Stimulated activated CD4-positive, alpha-beta T cell treated with anti-CD3 and anti-CD28 coated beads, Interleukin-2, amount 100 ng/mL, for 4 hours (primary cell): ENCODE data around the gene ENTHD1.
"Not testable (repeated sequence)": the region's sequence is repeated elsewhere in the genome, so short reads cannot be mapped to it uniquely, and the experiment has no call there.

Experiments
- DNase-seq: peaks from one replicate; pipeline ENCODE4 v3.0.0-alpha.2; 2020; ENCODE audit warnings: low read depth

The ENTHD1 gene

DNA sequence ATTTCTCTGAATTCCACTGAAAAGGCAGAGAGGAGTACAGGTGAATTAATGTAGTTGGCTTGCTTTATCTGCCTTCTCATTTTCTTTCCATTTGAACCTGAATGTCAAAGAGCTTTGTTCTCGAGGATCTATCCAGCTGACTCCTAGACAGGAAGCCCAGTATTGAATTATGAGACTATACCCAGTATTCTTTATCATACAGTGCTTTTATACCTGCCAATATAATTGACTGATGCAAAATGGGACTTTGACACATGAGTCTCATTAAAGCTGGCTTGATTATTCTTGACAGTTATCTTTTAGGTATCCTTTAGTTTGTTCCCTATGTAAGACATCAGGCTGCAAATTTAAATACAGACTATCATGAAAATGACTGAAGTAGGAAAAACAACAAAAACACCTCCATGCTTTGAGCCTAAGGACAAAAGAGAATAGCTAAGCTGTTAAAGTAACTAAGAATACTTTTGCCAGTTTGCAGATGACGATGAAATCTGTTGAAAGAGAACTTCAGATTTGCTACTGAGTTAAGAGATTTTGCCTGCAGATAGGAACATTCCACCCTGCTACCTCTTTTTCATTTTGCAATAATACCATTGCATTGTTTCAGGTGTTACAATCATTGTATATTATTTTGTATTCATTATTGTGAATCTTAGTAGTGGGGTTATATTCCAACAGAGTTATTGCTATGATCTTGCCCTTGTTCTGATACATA lies 117.1 kb downstream of the ENTHD1 start:
- no peak for DNase-seq

DNA sequence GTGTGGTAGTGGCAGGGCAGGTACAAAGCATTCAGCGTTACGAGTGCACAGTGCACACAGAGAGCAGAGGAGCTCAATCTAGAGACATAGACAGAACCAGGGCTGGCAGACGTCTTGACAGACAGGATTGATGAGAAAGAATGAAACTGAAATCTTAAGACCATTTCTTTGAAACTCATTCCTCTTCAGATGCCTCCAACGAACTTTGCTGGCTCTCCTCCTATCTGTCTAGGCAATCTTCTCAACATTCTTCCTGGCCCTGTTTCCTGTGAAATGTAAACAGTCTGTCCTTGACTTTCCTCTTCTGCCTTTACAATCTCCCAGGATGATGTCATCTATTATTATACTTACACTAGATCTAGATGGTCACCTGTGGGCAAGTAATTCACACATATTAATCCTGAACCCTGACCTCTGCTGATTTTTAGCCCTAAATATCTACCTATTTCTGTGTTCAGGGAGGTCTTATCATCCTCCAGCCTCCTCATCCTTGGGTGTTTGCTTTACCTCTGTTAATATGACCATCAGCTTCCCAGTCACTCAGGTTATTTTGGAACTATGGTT lies 119.5 kb downstream of the ENTHD1 start:
- peak; percentile 37 for DNase-seq

DNA sequence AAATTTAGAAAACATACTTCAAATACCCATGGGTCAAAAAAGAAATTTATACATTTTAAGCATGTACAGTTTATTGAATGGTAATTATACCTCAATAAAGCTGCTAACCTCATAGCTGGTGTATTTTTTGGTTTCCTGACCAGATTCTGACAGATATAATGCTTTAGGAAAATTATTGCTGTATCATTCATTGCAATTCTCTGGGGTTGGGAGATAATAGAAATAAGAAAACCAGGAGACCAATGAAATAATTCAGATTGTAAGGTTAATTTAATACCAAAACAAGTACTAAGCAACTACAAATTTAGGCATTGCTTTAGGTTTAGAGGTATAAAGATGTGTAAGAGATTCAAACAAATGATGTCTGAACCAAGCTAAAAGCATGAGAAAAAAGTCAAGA lies 120.1 kb downstream of the ENTHD1 start:
- DNase-seq: no peak

DNA sequence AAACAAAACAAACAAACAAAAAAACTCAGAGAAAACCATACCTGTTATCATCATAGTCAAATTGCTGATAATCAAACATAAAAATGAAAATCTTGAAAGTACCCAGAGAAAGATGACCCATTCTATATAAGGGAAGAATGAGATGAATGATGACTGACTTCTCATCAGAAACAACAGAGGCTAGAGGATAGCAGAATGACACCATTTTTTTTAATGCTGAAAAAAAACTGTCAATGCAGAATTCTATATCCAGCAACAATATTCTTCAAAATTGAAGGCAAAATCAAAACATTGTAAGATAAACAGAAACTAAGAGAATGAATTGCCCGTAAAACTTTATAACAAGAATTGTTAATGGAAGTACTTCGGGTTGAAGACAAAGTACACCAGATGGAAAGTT lies 122.1 kb downstream of the ENTHD1 start:
- no peak for DNase-seq

DNA sequence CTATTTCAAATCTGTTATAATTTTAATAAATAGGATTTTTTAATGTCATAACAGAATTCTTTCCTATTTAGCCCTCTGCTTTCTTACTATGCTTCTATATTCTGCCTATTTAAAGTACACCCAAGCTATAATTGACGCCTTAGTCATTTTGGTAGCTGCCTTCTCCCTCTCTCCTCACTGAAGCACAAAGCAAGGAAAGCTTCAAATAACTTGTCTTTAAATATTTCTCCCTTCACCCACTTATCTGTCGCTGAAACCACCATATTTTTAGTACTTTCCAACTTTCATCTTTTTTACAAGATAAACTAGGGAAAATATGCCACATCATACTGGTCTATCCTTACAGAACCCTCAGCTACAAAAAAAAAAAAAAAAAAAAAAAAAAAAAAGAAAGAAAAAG lies 127.9 kb downstream of the ENTHD1 start:
- DNase-seq: no peak

DNA sequence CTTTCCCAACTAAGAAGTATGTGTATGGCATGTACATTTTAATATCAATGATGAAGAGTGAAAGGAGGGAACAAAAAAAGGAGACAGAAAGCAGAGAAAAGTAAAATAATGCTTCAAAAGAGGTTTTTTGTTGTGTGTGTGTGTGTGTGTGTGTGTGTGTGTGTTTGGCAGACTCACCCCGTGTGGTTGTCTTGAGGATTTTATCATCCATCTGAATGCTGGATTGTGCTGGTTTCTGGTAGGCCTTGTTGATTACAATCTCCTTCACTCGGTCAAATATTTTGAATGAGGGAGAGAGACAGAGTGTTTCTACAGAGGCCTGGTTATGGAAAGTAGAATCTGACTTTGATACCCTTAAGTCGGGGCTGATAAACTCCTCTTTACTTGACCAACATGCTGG lies 128.5 kb downstream of the ENTHD1 start:
- no peak for DNase-seq

DNA sequence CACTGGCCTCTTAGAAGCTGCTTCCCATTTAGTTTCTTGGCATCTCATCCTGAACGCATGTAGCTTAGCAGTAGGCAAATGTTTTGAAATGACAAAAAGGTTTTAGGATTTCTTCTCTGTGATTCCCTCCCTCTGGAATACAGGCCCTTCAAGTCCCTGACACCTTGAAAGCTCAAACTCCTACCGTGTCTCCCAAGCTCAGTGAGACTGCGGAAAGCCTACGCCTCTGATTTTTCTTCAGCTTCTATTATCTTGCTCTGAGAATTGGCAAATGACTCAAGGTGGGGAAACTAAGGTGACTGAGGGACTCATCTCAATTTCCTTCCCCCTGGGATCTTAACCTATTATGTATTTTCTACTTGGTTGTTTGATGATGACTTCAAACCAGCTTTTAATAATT lies 130.3 kb downstream of the ENTHD1 start:
- no peak for DNase-seq

DNA sequence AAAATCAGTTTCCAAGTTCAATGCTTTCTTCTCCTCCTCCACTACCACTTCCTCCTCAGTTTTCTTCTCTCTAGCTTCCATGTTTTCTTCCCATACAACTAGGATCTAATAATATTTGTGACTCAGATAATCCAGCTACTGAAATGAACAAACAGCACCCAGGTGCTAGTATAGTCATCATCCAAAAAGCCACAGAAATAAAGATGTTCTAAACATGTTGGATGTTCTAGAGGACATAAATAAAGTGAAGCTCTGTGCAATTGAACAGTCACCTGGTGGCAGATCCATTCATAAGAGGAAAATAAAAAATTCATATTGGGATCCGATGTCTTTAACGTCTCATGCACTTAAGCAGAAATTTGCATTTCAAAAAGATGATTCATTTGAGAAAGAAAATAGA lies 142.8 kb downstream of the ENTHD1 start:
- DNase-seq: no peak

DNA sequence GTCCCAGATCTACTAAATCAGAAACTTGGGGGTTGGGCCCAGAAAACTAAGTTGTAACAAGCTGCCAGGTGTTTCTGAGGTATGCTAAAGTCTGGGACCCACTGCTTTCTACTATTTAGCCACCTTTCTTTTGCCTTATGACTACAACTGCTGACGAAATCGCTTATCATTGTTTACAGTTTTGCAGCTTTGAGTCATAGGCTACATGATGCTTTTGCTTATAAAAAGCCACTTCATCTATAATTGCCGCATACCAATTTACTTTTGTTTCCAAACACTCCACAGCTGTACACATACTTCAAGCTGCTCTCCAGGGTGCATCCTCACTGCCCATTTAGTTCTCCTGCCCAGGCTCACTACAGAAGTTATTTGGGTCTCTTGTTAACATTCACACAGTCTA lies 144.7 kb downstream of the ENTHD1 start:
- no peak for DNase-seq

DNA sequence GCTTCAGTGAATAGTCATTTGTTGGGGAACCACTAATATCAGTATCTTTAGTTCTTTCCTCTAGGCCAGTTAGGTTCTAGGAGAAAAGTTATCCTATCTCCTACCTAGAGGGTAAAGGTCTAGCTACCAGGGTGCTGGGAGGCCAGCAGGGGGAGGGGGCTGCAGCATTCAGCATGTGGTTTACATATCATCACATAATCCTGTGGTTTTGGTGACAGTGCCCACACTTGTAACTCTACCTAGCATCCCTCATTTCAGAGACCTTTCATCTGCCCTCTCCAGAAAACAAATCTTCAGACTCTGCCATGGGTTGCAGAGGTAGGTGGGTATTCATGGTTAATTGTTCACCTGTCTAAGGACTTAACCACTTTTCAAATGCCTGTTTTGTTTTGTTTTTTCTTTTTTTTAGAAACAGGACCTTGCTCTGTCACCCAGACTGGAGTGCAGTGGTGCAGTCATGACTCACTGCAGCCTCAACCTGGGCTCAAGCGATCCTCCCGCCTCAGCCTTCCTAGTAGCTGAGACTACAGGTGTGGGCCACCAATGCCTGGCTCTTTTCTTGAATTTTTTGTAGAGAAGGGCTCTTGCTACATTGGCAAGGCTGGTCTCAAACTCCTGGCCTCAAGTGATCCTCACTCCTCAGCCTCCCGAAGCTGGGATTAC lies 146.8 kb downstream of the ENTHD1 start:
- peak; percentile 4 for DNase-seq

DNA sequence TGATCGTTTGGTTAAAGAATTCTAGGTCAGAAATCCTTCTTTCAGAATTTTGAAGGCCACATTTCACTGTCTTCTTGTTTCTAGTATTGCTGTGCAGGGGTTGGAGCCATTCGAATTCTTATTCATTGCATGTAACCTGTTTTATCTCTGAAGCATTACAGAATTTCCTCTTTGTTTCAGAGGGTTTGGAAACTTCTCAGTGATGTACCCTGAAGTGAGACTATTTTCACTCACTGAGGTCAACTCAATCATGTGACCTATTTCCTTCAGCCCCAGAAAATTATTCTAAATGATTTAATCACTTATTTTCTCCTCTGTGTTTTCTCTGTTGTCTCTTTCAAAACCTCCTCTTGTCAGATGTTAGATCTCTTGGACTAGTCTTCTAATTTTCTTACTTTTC lies 147.8 kb downstream of the ENTHD1 start:
- no peak for DNase-seq

DNA sequence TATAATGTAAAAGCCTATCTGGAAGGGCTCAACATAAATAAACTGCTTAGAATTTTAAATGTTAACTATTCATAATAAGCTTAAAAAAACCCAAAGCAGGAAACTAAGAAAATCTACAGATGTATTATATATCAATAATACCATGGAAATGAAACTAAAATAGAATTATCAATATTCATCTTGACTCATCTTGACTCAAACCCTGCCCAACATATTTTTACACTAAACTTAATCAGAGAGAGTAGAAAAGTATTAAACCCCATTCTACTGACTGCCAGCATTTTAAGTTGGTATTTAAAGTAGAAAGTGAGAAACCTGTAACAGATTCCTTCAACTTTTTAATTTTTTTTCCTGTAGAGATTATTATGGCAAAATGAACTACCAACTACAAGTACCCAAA lies 149.2 kb downstream of the ENTHD1 start:
- no peak for DNase-seq

DNA sequence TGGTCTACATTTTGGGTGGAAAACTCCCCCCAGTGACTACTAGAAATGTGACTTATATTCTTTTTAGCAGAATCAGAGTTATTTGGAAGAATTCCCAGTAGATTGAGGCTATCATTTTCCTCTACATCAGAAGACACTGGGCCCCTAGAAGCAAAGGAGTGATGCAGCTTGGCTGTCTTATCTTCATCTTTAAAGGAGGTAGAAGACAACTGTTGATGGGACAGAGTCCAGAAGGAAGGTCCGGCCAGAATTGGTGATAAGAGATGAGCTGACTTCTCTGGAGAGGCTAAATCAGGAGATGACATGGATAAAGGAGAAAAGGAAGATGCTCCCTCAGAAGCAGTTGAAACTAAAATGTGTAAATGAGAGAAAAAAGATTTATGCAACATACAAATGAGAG lies 149.6 kb downstream of the ENTHD1 start:
- no peak for DNase-seq

DNA sequence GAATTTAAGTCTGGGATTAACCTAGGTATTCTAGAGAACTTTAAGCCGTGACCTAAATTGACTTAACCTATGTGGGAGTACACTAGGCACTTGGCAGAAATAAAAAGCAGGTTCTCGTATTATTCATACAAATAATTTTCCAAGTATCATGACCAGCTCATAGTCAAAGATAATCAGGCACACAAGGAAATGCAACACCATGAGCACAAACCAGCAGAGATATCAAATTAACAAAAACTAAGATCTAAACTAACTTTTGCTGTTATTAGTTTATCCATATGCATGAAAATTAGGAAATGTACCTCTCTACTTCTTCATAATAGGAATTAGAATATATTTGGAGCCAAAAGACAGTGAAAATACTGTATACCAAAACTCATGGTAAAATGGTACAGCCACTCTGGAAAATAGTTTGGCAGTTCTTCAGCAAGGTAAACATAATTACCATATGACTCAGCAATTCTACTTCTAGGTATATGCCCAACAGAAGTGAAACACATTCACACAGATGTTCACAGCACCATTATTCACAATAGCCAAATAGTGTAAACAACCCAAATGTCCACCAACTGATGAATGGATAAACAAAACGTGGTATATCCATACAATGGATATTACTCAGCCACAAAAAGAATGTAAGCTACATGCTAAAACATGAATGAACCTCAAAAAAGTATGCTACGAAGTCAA lies 154.1 kb downstream of the ENTHD1 start:
- DNase-seq: no peak

DNA sequence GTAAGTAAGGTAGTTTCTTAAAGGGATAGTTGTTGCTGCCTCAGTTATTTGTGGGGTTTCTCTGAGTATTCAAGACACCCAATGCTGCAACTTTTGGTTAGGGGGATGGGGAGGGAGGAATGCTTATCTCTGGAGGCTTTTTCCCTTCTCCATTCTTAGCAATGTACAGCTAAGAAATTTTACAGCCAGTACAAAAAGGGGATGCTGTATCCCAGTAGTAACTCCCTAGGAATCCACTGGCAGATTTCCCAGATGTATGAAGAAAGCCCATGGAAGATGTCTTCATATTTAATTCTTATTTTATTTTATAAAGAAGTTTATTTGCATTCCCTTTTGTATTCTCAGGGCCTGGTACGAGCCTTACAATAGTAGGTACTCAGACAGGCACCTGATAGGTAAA lies 154.8 kb downstream of the ENTHD1 start:
- DNase-seq: no peak

DNA sequence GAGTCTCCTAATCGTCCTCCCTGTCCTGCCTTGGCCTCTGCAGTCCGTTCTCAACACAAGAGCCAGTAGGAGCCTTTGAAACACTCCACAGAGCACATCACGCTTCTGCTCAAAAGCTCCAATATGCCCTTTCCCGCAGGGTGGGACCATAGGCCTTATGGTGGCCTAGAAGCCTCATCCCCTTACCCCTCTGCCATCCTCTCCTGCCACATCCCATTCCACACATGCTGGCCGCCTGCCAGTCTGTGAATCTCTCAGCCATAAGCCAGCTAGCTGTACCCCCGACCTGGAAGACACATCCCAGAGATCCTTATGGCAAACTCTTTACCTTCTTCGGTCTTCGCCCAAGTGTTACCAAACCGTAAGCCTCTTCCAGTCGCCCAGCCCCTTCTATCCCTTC lies 157.8 kb downstream of the ENTHD1 start:
- DNase-seq: no peak

DNA sequence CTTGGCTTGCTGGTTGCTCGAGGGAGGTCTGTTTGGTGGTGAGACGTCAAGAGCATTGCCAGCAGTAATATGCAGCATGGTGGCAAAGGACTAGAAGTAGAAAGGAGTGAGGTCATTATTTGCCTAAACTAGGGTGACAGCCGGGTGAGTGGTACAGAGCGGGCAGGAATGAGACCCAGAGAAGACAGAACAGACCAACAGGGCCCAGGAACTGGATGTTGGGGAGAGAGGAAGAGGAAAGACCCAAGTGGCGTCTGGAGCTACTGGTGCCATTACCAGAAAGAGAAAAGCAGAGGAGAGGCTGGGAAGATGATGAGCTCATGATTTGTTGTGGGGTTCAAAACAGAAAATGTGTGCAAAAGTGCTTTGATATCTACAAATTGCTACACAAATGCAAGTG lies 158.7 kb downstream of the ENTHD1 start:
- DNase-seq: no peak

DNA sequence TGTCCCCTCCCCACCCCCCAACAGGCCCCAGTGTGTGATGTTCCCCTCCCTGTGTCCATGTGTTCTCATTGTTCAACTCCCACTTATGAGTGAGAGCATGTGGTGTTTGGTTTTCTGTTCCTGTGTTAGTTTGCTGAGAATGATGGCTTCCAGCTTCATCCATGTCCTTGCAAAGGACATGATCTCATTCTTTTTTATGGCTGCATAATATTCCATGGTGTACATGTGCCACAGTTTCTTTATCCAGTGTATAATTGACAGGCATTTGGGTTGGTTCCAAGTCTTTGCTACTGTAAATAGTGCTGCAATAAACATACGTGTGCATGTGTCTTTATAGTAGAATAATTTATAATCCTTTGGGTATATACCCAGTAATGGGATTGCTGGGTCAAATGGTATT lies 159.5 kb downstream of the ENTHD1 start:
- DNase-seq: not testable (repeated sequence)

DNA sequence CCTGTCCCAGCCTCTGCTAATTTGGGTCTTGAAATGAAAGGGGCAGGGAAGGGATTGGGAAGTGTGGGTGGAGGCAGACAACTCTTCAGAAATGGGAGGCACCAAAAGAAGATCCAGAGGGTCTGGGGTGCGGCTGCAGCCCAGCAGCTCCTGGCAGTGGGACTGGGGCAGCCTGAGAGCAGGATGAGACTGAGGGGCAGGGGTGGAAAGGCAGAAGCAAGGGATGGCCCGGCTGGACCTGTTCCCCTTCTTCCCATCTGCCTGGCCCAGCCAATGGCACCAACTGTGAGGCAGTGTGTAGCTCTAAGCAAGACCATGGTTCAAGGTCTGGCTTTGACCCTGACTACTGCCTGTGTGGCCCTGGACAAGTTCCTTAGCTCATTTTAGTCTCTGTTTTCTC lies 160.4 kb downstream of the ENTHD1 start:
- DNase-seq: no peak

DNA sequence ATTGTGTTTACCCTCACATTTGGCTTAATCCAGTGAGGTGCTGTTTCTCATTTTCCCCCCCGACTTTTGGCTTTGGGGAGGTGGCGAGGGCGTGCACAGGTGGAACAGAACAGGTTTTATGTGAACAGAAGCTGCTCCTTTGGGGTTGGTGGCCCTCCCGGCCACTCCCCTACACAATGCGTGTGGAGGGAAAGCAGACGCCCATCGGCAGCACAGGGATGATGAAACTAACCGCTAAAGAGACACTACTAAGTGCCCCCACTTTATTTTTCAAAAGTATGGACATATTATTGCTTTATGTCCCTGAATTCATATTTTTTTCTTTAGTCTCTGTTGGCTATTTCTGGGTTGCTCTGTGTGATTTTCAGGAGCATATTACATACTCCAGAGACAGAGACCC lies 160.9 kb downstream of the ENTHD1 start:
- DNase-seq: no peak

DNA sequence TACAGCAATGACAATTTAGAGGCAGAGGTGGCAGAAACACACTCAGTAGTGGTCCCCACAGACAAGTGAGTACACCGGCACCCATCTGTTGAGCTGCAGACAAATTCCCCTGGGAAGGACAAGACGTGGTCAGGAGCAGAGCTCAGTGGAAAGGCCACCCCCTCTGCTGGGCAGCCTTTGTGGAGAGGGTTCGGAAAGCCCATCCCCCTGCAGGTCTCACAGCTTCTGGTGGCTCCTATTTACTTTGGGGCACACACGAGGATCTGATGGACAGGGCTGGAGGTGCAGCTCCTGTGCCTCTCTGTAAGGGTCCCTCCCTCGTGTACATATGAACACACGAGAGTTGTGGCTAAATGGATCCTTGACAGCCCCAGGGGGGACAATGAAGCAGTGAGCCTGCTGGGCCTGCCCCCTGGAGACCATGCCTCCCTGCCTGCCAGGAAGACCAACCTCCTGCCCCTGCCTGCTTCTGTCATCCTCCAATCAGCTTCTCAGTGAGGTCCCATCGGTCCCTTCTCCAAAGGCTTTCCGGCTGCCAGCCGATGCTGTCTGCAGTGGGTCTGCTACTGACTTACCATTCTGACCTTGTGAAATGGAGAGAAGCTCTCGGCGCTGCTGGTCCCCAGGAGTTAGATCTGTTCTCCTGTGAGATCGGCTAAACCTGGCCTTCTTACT lies 161.5 kb downstream of the ENTHD1 start:
- no peak for DNase-seq

DNA sequence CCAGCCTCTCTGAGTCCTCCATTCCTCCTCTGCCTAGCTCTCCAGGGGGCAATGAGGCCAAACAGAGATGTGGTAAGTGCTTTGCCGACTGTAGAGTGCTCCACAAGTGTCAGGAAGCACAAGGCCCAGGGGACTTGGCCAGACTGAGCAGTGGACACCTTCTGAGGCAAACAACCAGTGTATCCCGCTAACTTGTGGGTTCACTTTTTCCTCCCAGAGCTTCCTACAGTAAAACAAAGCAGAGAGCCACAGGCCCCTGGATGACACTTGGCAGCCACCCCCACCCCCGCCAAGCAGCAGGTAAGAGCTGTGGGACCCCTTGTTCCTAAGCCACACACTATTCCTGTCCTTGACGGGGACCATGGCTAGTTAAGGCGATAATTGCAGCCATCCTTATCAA lies 162.1 kb downstream of the ENTHD1 start:
- no peak for DNase-seq
